Activated T-cell treated with anti-CD3 and anti-CD28 coated beads, Interleukin-2, amount 50 U/mL, for 24 hours (primary cell): Measurements from ENCODE around the gene DPCD.

ENCODE experiments used
- DNase-seq: peaks from one replicate; pipeline ENCODE4 v3.0.0-alpha.2; 2020
- H3K27ac Mint-ChIP-seq: 2 replicates; pipeline ENCODE4 v1.8.0; 2020; ENCODE audit warnings: mild to moderate bottlenecking, mixed read lengths
- H3K27me3 Mint-ChIP-seq: 2 replicates; pipeline ENCODE4 v1.8.0; 2020; ENCODE audit warnings: mixed read lengths
- H3K36me3 Mint-ChIP-seq: 2 replicates; pipeline ENCODE4 v1.8.0; 2020; ENCODE audit warnings: low read depth, mixed read lengths
- H3K4me1 Mint-ChIP-seq: 2 replicates; pipeline ENCODE4 v1.8.0; 2020; ENCODE audit warnings: low read depth, mixed read lengths
- H3K4me3 Mint-ChIP-seq: 2 replicates; pipeline ENCODE4 v1.8.0; 2020; ENCODE audit warnings: mild to moderate bottlenecking, moderate library complexity, mixed read lengths
- H3K9me3 Mint-ChIP-seq: 2 replicates; pipeline ENCODE4 v1.8.0; 2020; ENCODE audit warnings: mixed read lengths

DPCD gene

GRCh38 chr10:101595591-101596433, 7.7 kb downstream of the DPCD start:
- no peaks in the 10 kb centered on the region for H3K27me3 Mint-ChIP-seq
- H3K36me3 Mint-ChIP-seq = no peaks in the 10 kb centered on the region
- no peaks in the 10 kb centered on the region for H3K4me1 Mint-ChIP-seq
- H3K27ac Mint-ChIP-seq = no peak overlapping the region
- DNase-seq = no peak
- no peak overlapping the region for H3K4me3 Mint-ChIP-seq
- no peaks in the 10 kb centered on the region for H3K9me3 Mint-ChIP-seq

- Mint-ChIP-seq H3K9me3 (no peaks in the 10 kb centered on the region), H3K4me3 (no peak overlapping the region), H3K27ac (no peak overlapping the region), H3K27me3 (no peaks in the 10 kb centered on the region), H3K4me1 (no peaks in the 10 kb centered on the region), H3K36me3 (no peaks in the 10 kb centered on the region)
- DNase-seq = no peak
These were observed 9.2 kb downstream of the DPCD start for GRCh38 chr10:101597091-101597900.

GRCh38 chr10:101601541-101601940, 13.4 kb downstream of the DPCD start:
- H3K9me3 Mint-ChIP-seq = no peaks in the 10 kb centered on the region
- no peak overlapping the region for H3K4me3 Mint-ChIP-seq
- DNase-seq = peak; percentile 22
- no peaks in the 10 kb centered on the region for H3K27me3 Mint-ChIP-seq
- H3K4me1 Mint-ChIP-seq = no peaks in the 10 kb centered on the region
- H3K36me3 Mint-ChIP-seq = peaks cover 13% of the 10 kb centered on the region
- no peak overlapping the region for H3K27ac Mint-ChIP-seq

- Mint-ChIP-seq H3K4me1 (no peaks in the 10 kb centered on the region), H3K4me3 (no peak overlapping the region), H3K9me3 (no peaks in the 10 kb centered on the region), H3K27me3 (no peaks in the 10 kb centered on the region), H3K27ac (no peak overlapping the region), H3K36me3 (peaks cover 21% of the 10 kb centered on the region)
- peak; percentile 71 for DNase-seq
These were observed 14.8 kb downstream of the DPCD start for GRCh38 chr10:101602761-101603398.

GRCh38 chr10:101607124-101607523, 19.0 kb downstream of the DPCD start:
- Mint-ChIP-seq H3K4me1 (peaks cover 5% of the 10 kb centered on the region), H3K27ac (peak overlapping the region; percentile 66), H3K4me3 (no peak overlapping the region), H3K9me3 (no peaks in the 10 kb centered on the region), H3K36me3 (peaks cover 60% of the 10 kb centered on the region), H3K27me3 (no peaks in the 10 kb centered on the region)
- DNase-seq = no peak

- Mint-ChIP-seq H3K27ac (peak overlapping the region; percentile 71), H3K9me3 (no peaks in the 10 kb centered on the region), H3K36me3 (peaks cover 65% of the 10 kb centered on the region), H3K4me1 (peaks cover 5% of the 10 kb centered on the region), H3K27me3 (no peaks in the 10 kb centered on the region), H3K4me3 (no peak overlapping the region)
- no peak for DNase-seq
These were observed 21.4 kb downstream of the DPCD start for GRCh38 chr10:101609481-101609880.

- Mint-ChIP-seq H3K27ac (peak overlapping the region; percentile 85), H3K36me3 (peaks cover 59% of the 10 kb centered on the region), H3K4me3 (no peak overlapping the region), H3K9me3 (no peaks in the 10 kb centered on the region), H3K4me1 (peaks cover 5% of the 10 kb centered on the region), H3K27me3 (no peaks in the 10 kb centered on the region)
- no peak for DNase-seq
These were observed 23.2 kb downstream of the DPCD start for GRCh38 chr10:101611096-101611905.

- no peaks in the 10 kb centered on the region for H3K9me3 Mint-ChIP-seq
- H3K4me3 Mint-ChIP-seq = no peak overlapping the region
- peaks cover 62% of the 10 kb centered on the region for H3K36me3 Mint-ChIP-seq
- H3K4me1 Mint-ChIP-seq = peaks cover 5% of the 10 kb centered on the region
- no peak for DNase-seq
- H3K27me3 Mint-ChIP-seq = no peaks in the 10 kb centered on the region
- peak overlapping the region; percentile 85 for H3K27ac Mint-ChIP-seq
These were observed 24.0 kb downstream of the DPCD start for GRCh38 chr10:101612086-101612485.

- DNase-seq = no peak
- no peak overlapping the region for H3K4me3 Mint-ChIP-seq
- no peaks in the 10 kb centered on the region for H3K9me3 Mint-ChIP-seq
- H3K27ac Mint-ChIP-seq = peak overlapping the region; percentile 11
- peaks cover 5% of the 10 kb centered on the region for H3K4me1 Mint-ChIP-seq
- H3K36me3 Mint-ChIP-seq = peaks cover 64% of the 10 kb centered on the region
- H3K27me3 Mint-ChIP-seq = no peaks in the 10 kb centered on the region
These were observed 24.8 kb downstream of the DPCD start for GRCh38 chr10:101612872-101613271.

GRCh38 chr10:101613646-101614045, 25.5 kb downstream of the DPCD start:
- Mint-ChIP-seq H3K9me3 (no peaks in the 10 kb centered on the region), H3K36me3 (peaks cover 62% of the 10 kb centered on the region), H3K27me3 (no peaks in the 10 kb centered on the region), H3K27ac (peak overlapping the region; percentile 52), H3K4me1 (peaks cover 5% of the 10 kb centered on the region), H3K4me3 (no peak overlapping the region)
- no peak for DNase-seq

GRCh38 chr10:101614663-101615524, 26.8 kb downstream of the DPCD start:
- no peak overlapping the region for H3K27ac Mint-ChIP-seq
- no peaks in the 10 kb centered on the region for H3K9me3 Mint-ChIP-seq
- peaks cover 58% of the 10 kb centered on the region for H3K36me3 Mint-ChIP-seq

GRCh38 chr10:101615525-101616116, 27.5 kb downstream of the DPCD start:
- H3K9me3 Mint-ChIP-seq = no peaks in the 10 kb centered on the region
- peak overlapping the region; percentile 47 for H3K27ac Mint-ChIP-seq
- no peak overlapping the region for H3K4me3 Mint-ChIP-seq
- peaks cover 5% of the 10 kb centered on the region for H3K4me1 Mint-ChIP-seq
- DNase-seq = no peak
- H3K36me3 Mint-ChIP-seq = peaks cover 58% of the 10 kb centered on the region
- no peaks in the 10 kb centered on the region for H3K27me3 Mint-ChIP-seq

More at GRCh38 chr10:101614663-101615524, 26.8 kb downstream of the DPCD start:
- no peak for DNase-seq
- peaks cover 5% of the 10 kb centered on the region for H3K4me1 Mint-ChIP-seq
- no peak overlapping the region for H3K4me3 Mint-ChIP-seq
- H3K27me3 Mint-ChIP-seq = no peaks in the 10 kb centered on the region
